GM21528 (cell line): ENCODE results near the gene CSTB.
"Not testable (repeated sequence)": the region's sequence is repeated elsewhere in the genome, so short reads cannot be mapped to it uniquely, and the experiment has no call there.

ENCODE experiments used
- ATAC-seq: cut with Tn5 transposase; IDR thresholded peaks from one replicate; pipeline ENCODE4 v1.9.1; 2021; ENCODE audit warnings: mild to moderate bottlenecking, moderate library complexity; ENCODE audit not compliant: unreplicated experiment, low FRiP score

CSTB gene, protein sequence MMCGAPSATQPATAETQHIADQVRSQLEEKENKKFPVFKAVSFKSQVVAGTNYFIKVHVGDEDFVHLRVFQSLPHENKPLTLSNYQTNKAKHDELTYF

DNA sequence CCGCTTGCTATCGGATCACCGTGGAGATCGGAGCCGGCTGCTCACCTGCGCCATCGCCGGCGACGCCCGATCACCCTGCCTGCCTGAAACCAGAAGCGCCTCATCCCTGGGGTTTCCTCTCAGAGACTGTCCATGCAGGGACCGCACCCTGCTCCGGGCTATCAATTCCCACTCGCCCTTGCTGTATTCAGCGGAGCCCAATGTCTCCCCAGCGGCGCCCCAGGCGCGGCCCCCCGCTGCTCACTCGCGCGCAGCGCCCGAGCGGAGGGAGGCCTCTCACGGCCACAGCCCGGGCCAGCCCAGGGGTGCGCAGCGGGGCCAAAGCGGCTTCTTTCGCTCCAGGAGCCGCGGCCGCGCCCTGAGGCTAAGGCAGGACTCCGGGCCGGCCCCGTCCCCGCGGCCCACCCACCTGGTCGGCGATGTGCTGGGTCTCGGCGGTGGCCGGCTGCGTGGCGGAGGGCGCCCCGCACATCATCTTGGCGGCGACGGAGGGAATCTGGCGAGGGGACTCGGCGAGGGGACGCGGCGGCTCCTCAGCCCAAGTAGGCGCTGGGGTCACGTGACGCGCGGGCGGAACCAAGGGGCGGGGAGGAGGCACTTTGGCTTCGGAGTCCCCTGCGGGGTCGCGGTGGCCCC is at the start of gene CSTB:
TSS of gene CSTB (minus strand) at position 514 of the 636 bp plus-strand sequence. CDS start at position 475, 39 bp downstream.
- peak; percentile 75 for ATAC-seq

DNA sequence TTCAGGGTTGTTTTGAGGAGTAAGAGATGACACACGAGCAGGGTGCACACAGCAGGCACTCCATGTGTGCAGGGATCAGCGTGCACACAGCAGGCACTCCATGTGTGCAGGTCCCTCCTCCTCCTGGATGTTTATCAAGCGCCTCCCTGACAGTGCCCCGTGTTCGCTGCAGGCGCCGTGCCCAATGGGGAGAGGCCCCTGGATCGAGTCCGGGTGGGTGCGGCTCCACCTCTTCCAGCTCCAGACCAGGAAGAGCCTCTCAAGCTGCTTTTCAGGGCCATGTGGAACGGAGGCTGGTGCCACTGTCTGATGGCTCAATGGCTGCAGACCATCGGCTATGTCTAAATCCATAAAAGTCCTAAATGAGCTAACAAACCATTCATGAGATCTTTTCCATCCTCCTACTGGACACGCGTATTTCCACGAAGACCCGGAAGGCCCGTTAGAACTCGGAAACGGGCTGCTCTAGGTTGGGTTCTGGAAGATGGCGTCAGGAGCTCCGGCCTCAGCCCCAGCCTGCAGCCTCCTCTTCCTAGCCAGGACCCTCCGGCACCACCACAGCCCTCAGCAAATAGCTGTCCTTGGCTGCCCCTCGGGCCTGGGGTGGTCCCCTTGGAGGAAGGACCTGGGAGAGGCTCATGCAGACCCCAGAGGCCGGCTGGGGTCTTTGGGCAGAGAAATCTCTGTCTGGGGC is 49.3 kb upstream of the CSTB start:
- ATAC-seq: no peak

DNA sequence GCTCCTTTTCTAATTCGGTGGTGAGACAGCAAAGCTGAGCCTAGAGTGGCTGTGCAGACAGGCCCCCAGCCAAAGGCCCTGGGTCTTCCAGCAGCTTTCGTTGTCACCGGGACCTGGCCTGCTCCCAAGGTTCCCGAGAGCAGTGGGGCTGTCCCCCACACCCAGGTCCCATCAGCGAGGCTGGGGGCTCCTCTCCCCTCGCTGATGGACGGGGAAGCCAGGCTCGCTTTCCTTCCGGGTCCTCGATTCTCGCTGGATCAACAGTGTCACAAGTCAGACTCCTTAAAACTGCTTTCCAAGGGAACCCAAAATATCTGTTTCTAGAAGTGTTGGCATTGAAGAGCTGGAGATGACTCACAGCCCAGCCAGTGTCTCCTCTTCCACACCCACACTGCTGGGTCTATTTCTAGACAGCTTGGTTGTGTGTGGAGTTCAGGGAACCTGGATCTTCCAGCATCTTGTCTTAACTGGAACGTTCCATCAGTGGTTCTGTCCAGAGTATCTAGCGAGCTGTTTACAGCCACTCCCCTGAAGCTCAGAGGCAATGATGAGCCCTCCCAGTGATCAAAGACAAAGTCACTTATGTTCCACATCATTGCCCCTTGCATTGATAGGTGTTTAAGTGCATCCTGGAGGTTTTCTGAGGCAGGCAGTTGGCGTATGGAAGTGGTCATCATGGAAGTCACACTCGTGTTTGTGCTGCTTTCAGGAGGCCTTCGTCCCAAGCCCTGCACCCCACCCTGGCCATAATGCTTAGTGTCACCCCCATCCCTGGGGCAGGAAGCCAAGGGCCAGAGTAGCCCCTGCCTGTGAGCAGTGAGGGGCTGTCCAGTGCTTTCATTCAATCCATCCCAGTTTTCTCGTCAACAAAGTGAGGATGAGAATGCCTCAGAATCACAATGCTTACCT is 48.5 kb upstream of the CSTB start:
- no peak for ATAC-seq

DNA sequence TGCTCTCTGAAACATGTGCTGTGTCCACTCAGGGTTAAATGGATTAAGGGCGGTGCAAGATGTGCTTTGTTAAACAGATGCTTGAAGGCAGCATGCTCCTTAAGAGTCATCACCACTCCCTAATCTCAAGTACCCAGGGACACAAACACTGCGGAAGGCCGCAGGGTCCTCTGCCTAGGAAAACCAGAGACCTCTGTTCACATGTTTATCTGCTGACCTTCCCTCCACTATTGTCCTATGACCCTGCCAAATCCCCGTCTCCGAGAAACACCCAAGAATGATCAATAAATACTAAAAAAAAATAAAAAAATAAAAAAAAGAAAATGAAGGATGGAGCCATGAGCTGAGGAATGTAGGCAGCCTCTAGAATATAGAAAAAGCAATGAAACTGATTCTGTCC is 46.6 kb upstream of the CSTB start:
- ATAC-seq: not testable (repeated sequence)

DNA sequence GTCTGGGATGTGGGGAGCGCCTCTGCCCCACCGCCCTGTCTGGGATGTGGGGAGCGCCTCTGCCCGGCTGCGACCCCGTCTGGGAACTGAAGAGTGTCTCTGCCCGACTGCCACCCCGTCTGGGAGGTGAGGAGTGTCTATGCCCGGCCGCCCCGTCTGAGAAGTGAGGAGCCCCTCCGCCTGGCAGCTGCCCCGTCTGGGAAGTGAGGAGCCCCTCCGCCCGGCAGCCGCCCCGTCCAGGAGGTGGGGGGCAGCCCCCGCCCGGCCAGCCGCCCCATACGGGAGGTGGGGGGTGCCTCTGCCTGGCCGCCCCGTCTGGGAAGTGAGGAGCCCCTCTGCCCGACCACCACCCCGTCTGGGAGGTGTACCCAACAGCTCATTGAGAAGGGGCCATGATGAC is 46.1 kb upstream of the CSTB start:
- ATAC-seq: not testable (repeated sequence)

DNA sequence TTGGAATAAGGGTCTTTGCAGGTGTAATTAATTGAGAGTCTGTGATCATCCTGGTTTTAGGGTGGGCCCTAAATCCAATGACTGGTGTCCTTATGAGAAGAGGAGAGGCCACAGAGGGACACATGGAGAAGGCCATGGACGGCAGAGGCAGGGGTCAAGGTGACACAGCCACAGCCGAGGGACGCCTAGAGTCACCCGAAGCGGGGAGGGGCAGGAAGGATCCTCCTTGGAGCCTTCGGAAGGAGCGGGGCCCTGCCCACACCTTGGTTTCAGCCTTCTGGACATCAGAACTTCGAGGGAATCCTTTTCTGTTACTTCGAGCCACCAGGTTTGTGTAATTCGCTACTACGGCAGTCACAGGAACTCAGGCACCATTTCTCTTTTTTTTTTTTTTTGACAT is 44.4 kb upstream of the CSTB start:
- no peak for ATAC-seq

DNA sequence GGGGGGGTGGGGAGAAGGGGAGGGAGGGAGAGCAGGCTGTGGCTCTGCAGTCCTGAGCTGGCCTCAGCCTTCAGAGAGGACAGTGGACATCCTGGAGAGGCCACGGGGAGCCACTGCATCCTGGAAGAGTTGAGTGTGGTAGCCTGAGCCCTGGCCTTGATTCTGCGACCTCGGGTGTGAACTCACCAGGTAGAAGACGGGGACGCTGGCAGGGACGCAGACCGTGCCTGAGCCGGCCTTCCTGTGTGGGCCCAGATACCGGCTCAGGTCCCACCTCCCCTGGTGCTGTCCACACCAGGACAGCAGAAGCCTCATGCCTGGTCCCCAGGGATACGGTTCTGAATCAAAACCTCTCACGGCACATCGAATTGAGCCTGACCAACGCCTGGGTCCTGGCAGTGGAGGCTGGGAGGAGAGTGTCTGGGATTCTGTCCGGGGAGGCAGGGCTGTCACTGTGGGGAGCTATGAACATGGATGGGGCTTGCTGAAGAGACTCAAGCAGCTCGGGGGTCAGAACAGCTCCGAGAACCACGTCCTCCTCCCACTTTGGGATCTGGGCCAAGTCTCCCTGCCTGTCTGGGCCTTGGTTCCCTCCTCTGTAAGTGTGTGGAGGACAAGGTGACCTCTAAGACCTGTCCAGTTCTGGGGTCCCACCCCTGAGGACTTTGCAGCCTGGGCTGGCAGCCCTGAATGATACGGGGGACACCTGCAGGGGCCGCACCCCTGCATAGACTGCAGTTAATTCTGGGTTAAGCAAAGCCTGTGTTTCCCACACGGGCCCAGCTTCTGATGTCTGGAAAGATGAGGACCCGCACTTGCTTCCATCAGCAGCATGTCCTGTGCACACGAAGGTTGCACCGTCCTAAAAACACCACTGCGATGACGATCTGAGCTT is 43.6 kb upstream of the CSTB start:
- ATAC-seq: no peak

DNA sequence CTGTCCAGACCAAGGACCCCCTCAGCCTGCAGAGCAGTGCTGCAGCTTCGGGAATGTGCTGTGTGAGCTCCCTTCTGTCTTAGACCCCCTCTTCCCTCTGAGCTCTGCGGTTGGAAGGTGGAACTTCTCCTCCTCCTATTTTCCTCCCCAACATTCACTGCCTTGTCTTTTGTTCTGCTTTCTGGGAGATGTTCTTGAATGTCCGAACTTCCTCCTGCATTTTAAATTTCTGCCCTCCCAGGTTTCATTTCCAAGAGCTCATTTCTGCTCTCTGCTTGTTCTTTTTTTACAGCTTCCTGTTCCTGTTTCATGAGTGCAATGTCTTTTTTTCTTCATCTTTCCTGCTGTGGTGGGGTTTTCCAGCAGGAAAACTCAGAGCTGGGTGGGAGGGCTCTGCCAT is 42.6 kb upstream of the CSTB start:
- ATAC-seq: no peak

DNA sequence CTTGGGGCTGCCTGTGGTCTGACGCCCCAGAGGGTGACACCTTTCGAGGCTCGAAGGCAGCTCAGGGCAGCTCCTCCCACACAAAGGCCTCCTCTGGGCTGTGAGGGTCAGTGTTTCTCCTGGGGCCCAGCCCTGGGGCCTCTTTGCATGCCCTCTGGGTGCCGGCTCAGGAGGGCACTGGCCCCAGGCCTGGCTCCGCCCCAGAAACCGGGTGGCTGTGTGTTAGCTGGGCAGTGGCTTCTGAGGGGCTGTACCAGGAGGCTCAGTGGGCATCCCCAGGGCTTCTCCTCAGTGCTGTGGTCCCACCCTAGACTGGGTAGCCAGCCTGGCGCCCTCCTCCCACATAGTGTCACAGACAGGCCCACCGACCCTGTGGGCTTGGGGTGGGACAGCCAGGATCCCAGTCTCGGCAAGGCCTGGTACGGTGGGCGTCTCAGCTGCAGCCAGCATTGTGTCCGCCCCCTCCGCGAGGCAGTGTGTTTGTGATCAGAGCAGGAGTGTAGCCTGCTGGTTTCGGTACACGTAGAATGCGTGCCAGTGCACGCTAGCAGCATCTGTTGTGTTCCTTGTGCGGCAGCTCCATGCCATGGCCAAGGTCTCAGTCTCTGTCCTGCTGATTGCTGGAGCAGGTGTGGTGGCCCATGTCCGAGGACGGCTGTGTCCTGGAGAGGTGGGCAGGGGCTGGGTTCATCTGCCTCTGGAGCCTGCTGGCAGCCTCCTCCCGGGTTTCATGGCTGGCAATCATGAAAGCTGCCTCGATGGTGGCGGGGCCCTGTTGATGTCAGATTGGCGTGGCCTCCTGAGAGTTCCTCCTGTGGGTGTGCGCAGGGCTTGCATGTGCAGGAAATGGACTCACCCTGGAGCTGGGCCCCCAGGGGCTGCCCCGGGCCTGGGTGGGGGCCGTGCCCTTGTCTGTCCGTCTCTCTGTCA is 41.3 kb upstream of the CSTB start:
- ATAC-seq: no peak

DNA sequence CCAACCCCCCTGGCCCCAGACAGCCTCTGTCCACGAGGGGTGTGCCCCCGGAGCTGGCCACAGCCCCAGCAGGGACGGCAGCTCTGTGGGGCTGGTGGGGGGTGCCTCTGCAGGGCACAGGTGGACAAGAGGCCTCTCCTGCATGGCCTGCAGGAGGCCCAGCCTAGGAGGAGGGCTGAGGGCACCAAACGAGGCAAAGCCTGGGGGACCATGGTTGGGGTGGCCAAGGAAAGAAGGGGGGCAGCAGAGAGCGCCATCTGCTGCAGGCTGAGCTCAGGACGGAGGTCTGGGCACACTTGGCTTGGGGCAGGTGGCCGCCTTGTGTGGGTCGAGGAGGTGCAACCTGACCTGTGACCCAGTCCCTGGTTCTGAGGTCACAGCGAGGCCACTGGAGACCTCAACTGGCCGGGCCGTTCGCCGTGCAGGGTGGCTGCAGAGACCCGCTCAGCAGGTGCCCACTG is 40.5 kb upstream of the CSTB start:
- ATAC-seq: no peak

DNA sequence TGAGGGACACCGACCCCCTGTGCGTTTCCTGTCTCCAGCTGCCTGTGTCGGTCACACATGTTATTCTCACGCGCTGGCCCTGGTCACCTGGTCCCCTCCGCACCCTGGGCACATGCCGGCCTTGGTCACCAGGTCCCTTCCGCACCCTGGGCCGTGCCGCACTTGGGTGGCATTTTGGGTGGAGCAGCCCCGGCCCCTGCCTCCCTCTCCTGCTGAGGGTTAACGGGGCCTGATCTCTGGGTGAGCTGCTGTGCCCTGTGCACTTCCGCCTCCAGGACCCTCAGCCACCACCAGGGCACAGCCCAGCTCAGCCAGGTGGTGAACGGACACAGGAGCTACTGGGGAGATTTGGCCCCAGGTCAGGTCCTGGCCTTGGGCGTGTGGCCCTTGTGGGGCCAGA is 39.9 kb upstream of the CSTB start:
- ATAC-seq: no peak

DNA sequence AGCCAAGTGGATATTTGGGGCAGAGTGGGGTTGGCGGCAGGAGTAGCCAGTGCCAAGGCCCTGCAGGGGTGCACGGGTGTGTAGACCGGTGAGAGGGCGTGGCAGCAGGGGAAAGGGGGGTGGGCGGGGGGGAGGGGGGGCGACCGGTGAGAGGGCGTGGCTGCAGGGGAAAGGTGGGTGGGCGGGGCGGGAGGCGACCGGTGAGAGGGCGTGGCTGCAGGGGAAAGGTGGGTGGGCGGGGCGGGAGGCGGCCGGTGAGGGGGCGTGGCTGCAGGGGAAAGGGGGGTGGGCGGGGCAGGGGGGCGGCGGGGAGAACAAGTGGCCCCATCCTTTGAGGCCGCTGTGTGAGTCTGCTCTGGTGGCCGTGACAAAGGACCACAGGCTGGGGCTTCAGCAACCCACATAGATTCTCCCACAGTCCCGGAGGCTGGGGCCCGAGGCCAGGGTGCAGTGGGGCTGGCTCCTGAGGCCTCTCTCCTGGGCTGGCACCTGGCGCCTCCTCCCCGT is 39.1 kb upstream of the CSTB start:
- no peak for ATAC-seq

DNA sequence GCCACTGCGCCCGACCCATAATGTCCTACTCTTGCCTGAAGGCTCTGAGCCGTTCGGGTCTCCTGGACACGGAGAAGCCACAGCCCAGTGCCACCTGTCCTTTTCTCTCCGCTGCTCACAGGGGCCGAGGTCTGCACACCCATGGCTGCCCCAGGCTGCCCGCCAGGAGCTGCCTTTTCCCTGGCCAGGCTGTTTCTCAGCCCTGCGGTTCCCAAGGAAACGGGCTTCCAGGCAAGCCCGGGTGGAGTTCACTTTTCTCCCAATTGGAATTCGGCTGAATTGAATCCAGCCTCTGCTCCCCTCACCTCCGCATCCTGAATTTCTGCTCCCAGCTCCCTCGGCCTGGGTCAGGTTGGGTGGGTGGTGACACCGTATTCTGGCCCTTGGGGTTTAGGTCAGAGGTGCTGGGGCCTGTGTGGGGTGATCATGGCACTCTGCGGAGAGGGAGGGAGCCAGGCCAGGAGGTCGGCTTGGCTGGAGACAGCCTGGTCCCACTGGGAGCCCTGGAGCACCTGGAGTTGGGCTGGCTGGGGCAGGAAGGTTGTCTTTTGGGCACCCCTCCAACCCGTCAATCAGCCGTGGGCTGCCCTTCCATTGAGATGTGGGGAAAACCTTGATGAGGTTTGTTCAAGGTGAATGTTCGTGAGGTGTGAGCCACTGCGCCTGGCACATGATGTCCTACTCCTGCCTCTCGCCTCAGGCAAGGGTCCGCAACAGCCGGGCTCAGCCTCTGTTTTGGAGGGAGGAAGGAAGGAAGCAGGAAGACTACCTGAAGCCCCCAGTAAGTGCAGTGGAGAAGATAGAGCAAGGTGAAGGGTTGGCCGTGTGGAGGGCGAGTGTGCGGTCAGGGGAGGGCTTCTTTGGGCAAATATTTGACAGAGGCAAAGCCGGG is 38.4 kb upstream of the CSTB start:
- ATAC-seq: no peak

DNA sequence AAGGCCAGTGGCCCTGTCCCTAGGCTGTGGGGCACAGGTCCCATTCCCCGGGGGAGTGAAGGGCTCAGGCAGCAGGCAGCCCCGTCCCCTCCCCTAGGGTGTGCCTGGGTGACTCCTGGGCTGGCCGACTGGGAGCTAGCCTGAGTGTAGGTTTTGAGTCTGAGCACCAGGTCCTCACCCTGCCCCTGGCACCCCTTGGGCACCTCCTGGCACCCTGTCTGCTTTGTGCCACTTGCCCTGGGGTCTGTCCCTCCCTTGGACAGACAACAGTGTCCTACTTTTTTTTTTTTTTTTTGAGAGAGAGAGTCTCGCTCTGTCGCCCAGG is 37.5 kb upstream of the CSTB start:
- ATAC-seq: no peak

DNA sequence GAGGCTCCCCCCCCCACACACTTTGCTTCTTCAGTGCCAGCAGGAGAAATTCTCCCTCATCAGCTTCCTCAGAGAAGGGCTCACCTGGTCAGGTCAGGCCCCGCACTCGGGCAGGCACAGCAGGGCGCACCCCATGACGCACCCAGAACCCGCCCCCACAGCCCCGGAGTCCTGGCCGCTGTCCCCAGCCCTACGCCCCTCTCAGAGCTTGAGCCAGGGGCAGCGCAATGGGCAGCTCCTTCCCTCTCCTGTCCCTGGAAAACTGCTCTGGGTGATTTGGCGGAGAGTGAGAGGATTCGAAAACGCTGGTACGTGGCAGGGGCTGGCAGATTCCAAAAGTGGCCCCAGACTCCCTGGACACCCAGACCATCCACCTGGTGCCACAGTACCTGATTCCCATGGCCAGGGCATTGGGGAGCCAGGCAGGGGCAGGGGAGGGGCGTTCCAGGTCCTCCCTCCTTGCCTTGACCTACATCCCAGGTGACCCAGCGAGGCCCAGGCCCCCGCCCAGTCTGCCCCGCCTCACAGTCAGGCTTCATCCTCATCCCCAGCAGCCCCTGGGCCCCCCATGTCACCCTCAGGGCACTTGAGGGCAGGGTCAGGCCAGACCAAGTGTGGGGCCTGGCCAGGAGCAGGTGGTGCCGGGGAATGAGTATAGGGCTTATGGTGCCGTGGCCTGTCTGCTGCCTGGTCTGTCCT is 37.0 kb upstream of the CSTB start:
- no peak for ATAC-seq

DNA sequence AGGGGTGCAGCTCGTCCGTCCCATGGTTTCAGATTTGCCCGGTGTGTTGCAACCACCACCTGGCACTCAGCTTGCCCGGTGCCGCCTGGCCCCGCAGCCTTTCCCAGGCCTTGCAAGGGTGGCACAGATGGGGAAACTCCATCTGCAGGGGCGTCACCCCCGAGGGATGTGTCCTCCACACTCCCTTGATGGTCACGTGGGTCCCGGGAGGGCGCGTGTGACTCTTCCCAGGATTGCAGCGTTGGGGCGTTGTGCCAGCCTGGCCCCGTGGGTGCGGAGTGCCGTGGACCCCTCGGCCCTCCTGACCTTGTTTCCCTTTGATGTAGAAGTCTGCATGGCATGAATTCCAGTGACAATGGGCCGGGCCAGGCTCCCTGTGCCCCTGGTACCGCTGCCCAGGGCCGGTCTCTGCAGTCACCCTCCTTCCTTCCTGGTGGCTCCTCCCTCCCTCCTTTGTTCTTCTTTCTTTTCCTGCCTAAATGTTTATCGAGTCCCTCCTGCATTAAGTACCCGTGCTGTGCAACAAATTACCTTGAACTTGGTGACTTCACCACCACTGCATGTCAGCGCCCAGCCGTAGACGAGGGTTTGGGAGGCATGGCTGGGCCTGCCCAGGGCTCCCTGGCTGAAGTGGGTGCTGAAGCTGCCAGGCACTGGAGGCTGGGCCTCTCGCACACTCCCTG is 36.2 kb upstream of the CSTB start:
- no peak for ATAC-seq
